SU-DHL-6 (cell line): ENCODE results near the gene STEAP3.

Source experiments
- H2AFZ ChIP-seq: fragments of 200-600 bp; sonication (generic); 2 replicates; pipeline ENCODE4 v1.6.1; 2014; ENCODE audit warnings: low read depth, mild to moderate bottlenecking, moderate library complexity, mixed read lengths, antibody characterized with exemption, low read length; ENCODE audit not compliant: severe bottlenecking
- H3F3A ChIP-seq: fragments of 200-600 bp; shearing (Covaris generic); 2 replicates; pipeline ENCODE4 v1.6.0; 2016; ENCODE audit warnings: antibody characterized with exemption, mild to moderate bottlenecking; ENCODE audit not compliant: insufficient read depth
- H3K27ac ChIP-seq: fragments of 200-600 bp; sonication (generic); 2 replicates; pipeline ENCODE4 v1.5.1; 2016; ENCODE audit warnings: low read depth, mild to moderate bottlenecking, low read length, moderate library complexity, mixed read lengths
- H3K27me3 ChIP-seq: fragments of 200-600 bp; sonication (generic), shearing (Covaris generic); 2 replicates; pipeline ENCODE4 v1.6.0; 2014; ENCODE audit warnings: mild to moderate bottlenecking, low read length
- H3K36me3 ChIP-seq: fragments of 200-600 bp; sonication (generic); 2 replicates; pipeline ENCODE4 v1.6.1; 2014; ENCODE audit warnings: mild to moderate bottlenecking, low read length, mixed read lengths
- H3K4me2 ChIP-seq: fragments of 300-600, 200-600 bp; shearing (Covaris generic), sonication (generic); 2 replicates; pipeline ENCODE4 v1.6.0; 2014; ENCODE audit warnings: low read length, low read depth, mild to moderate bottlenecking; ENCODE audit not compliant: poor library complexity, severe bottlenecking
- H3K4me3 ChIP-seq: fragments of 200-600 bp; sonication (generic); 2 replicates; pipeline ENCODE4 v1.5.1; 2014; ENCODE audit warnings: antibody characterized with exemption, low read length, mild to moderate bottlenecking, mixed read lengths; ENCODE audit not compliant: insufficient read depth, poor library complexity, severe bottlenecking
- H3K79me2 ChIP-seq: fragments of 200-600 bp; sonication (generic); 2 replicates; pipeline ENCODE4 v1.6.1; 2014; ENCODE audit warnings: mild to moderate bottlenecking, low read length, moderate library complexity; ENCODE audit not compliant: insufficient read depth
- H3K9ac ChIP-seq: fragments of 200-600 bp; sonication (generic); 2 replicates; pipeline ENCODE4 v1.7.0; 2014; ENCODE audit warnings: mild to moderate bottlenecking, low read length
- H3K9me2 ChIP-seq: fragments of 200-600 bp; sonication (generic); replicated peaks from 2 replicates; pipeline ENCODE4 v1.6.1; 2014; ENCODE audit warnings: low read length; ENCODE audit not compliant: insufficient read depth
- H3K9me3 ChIP-seq: fragments of 200-600 bp; sonication (generic); 2 replicates; pipeline ENCODE4 v1.6.1; 2014; ENCODE audit warnings: low read length, mixed read lengths; ENCODE audit not compliant: insufficient read depth
- H4K20me1 ChIP-seq: fragments of 200-600 bp; sonication (generic); 2 replicates; pipeline ENCODE4 v1.6.1; 2014; ENCODE audit warnings: low read depth, mild to moderate bottlenecking, antibody characterized with exemption, low read length, moderate library complexity, mixed read lengths
- EZH2phosphoT487 ChIP-seq: fragments of 200-600 bp; sonication (generic), shearing (Covaris generic); conservative IDR thresholded peaks from 2 replicates; pipeline ENCODE4 v1.6.1; 2018; ENCODE audit warnings: mild to moderate bottlenecking, antibody characterized with exemption, low read length, moderate library complexity, mixed read lengths
- TF ChIP-seq, protein P1 (sequence below): fragments of 200-600 bp; sonication (generic); IDR thresholded peaks from one replicate; pipeline ENCODE4 v1.5.1; 2017; ENCODE audit warnings: antibody characterized with exemption, mild to moderate bottlenecking, low read length, moderate library complexity; ENCODE audit not compliant: insufficient read depth, poor library complexity, severe bottlenecking

STEAP3 gene

GRCh38 chr2:119253114-119253702 is 29.6 kb downstream of the STEAP3 start:
- no peak overlapping the region for H3K27ac ChIP-seq

DNA sequence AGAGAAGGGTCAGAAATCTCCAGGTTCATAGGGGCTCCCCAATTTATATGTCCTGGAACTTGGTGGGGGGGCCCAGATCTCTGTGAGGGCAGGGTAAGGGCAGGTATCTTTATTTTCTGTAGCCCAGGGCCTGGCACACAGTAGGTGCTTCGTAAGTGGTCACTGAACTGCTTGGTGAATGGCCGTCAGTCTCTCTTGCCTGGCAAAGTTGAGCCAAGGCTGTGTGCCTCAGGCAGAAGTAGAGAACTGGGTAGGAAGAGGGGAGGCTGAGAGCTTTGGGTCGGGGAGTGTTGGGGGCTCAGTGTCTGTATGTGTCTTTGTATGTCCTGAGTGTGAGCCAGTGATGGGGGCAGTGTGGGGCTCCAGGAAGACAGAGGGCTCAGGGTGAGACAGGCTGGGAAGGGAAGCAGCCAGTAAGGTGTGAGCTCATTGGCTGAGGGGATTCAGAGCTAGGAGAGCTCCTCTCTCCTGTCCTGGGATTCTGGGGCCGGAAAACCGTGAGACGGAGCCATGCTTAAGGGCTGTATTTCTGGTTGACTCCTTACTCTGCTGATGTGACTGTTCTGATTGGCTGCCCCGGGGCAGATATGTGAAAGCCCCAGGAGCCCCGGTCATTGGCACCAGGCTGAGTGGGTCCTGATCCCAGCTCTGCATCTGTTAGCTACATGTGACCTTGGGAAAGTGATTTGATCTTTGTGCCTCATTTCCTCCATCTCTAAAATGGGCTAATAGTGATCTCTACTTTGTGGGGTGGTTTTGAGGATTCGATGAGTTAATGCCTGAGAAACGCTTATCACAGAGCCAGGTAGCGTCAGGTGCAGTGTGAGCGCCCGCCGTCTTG is 30.3 kb downstream of the STEAP3 start:
- no peaks in the 10 kb centered on the region for H4K20me1 ChIP-seq
- no peaks in the 10 kb centered on the region for H3K9me2 ChIP-seq
- no peak overlapping the region for H3K27ac ChIP-seq
- TF ChIP-seq EZH2phosphoT487: no peak
- TF ChIP-seq, protein P1, sequence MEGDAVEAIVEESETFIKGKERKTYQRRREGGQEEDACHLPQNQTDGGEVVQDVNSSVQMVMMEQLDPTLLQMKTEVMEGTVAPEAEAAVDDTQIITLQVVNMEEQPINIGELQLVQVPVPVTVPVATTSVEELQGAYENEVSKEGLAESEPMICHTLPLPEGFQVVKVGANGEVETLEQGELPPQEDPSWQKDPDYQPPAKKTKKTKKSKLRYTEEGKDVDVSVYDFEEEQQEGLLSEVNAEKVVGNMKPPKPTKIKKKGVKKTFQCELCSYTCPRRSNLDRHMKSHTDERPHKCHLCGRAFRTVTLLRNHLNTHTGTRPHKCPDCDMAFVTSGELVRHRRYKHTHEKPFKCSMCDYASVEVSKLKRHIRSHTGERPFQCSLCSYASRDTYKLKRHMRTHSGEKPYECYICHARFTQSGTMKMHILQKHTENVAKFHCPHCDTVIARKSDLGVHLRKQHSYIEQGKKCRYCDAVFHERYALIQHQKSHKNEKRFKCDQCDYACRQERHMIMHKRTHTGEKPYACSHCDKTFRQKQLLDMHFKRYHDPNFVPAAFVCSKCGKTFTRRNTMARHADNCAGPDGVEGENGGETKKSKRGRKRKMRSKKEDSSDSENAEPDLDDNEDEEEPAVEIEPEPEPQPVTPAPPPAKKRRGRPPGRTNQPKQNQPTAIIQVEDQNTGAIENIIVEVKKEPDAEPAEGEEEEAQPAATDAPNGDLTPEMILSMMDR: no peak
- no peaks in the 10 kb centered on the region for H3K9me3 ChIP-seq
- no peaks in the 10 kb centered on the region for H3K36me3 ChIP-seq
- no peak overlapping the region for H3K9ac ChIP-seq
- H3K79me2 ChIP-seq: no peaks in the 10 kb centered on the region
- no peaks in the 10 kb centered on the region for H3K27me3 ChIP-seq
- no peak overlapping the region for H2AFZ ChIP-seq
- H3F3A ChIP-seq: no peaks in the 10 kb centered on the region
- no peak overlapping the region for H3K4me3 ChIP-seq
- no peak overlapping the region for H3K4me2 ChIP-seq

More at GRCh38 chr2:119253114-119253702, 29.6 kb downstream of the STEAP3 start:
- Histone ChIP-seq H3K9ac (no peak overlapping the region), H3K4me3 (no peak overlapping the region), H3K79me2 (no peaks in the 10 kb centered on the region), H3K4me2 (no peak overlapping the region), H3K36me3 (no peaks in the 10 kb centered on the region), H3K27me3 (no peaks in the 10 kb centered on the region), H3K9me3 (no peaks in the 10 kb centered on the region), H4K20me1 (no peaks in the 10 kb centered on the region), H3K9me2 (no peaks in the 10 kb centered on the region), H2AFZ (no peak overlapping the region), H3F3A (no peaks in the 10 kb centered on the region)
- TF ChIP-seq, protein P1: no peak
- TF ChIP-seq EZH2phosphoT487: no peak

GRCh38 chr2:119254601-119255080 is 31.0 kb downstream of the STEAP3 start:
- Histone ChIP-seq H3K9ac (no peak overlapping the region), H3K4me2 (no peak overlapping the region), H3K4me3 (no peak overlapping the region)

More at GRCh38 chr2:119254601-119255080, 31.0 kb downstream of the STEAP3 start:
- no peaks in the 10 kb centered on the region for H3K27me3 ChIP-seq
- H3K9me2 ChIP-seq: no peaks in the 10 kb centered on the region
- H3F3A ChIP-seq: no peaks in the 10 kb centered on the region
- no peak overlapping the region for H2AFZ ChIP-seq
- no peaks in the 10 kb centered on the region for H4K20me1 ChIP-seq
- TF ChIP-seq, protein P1: no peak
- H3K9me3 ChIP-seq: no peaks in the 10 kb centered on the region
- no peaks in the 10 kb centered on the region for H3K36me3 ChIP-seq
- no peaks in the 10 kb centered on the region for H3K79me2 ChIP-seq
- no peak overlapping the region for H3K27ac ChIP-seq
